ENCODE data around the gene DNPEP.

DNPEP gene

GRCh38 chr2:219387306-219388120, at the start of gene DNPEP:
DNPEP (minus strand) TSS chr2:219387912; CDS start chr2:219387794, 118 bp downstream.
- peak within 1 kb of the TSS; percentile 93 for H3K27ac ChIP-seq
- POLR2A ChIA-PET (ENCODE audit: low non-redundant PET): interaction anchor here (0.5 to 1.4 kb wide), 6 partner anchors 14 to 224 kb away, joined by 3 to 6 read pairs (median 4); no protein-coding TSS in a partner anchor
- CTCF ChIA-PET: interaction anchor here (0.6 to 1.7 kb wide), 4 partner anchors 20 to 887 kb away, joined by 3 to 8 read pairs (median 4); a partner anchor contains a TSS
- TF ChIP-seq CTCF (conservative IDR thresholded peaks at IDR 0.05; ENCODE audit: low read depth): no peak
- DNase-seq (ENCODE audit: low spot score): peak; percentile 93

DNA sequence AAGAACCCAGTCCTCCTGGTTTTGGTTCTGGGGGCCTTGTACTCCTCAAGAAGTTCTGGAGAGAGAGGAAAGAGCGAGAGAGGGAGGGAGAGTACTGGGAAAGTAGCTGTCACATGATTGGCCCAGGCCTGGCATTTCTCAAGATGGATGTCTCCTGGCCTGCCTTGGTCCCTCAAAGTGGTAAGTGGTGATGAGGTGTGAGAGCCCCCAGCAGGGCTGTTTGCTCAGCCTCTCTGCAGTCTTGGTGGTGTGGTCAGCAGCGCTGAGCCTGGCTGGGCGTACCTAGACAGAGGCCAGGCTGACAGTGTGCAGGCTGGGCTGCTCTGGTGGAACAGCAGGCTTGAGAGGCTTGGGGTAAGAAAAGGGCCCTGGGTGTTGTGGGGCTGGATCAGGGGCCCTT, 49.4 kb upstream of the DNPEP start:
- POLR2A ChIA-PET (ENCODE audit: low non-redundant PET): no interaction called here
- H3K27ac ChIP-seq: no peak overlapping the region
- no peak for DNase-seq (ENCODE audit: low spot score)
- no peak for TF ChIP-seq CTCF (conservative IDR thresholded peaks at IDR 0.05; ENCODE audit: low read depth)
- CTCF ChIA-PET: interaction anchor here (0.6 to 1.5 kb wide), 6 partner anchors 22 to 83 kb away, joined by 3 to 5 read pairs (median 3); a partner anchor contains a TSS

DNA sequence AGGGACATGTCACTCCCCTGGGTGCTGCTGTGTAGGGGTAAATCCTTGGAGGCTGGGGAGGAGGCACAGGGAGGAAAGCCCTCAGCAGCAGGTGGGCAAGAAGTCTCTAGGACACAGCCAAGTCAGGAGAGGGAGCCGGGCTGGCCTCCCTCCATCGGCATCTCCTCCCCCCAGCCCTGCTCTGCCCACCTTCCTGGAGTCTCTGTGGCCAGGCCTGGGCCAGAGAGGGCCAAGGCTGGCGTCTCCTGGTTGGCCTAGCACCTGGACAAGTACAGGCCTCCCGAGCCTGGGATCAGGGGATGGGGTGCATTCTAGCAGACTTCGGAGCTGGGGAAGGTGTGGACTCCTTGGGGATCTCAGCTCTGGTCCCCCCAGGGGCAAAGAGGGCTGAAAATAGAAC, 48.8 kb upstream of the DNPEP start:
- ChIA-PET CTCF (interaction anchor here (0.6 to 1.5 kb wide), 3 partner anchors 34 to 84 kb away, joined by 3 to 5 read pairs (median 3); no protein-coding TSS in a partner anchor), POLR2A (ENCODE audit: low non-redundant PET) (no interaction called here)
- no peak for DNase-seq (ENCODE audit: low spot score)
- no peak overlapping the region for H3K27ac ChIP-seq
- no peak for TF ChIP-seq CTCF (conservative IDR thresholded peaks at IDR 0.05; ENCODE audit: low read depth)

DNA sequence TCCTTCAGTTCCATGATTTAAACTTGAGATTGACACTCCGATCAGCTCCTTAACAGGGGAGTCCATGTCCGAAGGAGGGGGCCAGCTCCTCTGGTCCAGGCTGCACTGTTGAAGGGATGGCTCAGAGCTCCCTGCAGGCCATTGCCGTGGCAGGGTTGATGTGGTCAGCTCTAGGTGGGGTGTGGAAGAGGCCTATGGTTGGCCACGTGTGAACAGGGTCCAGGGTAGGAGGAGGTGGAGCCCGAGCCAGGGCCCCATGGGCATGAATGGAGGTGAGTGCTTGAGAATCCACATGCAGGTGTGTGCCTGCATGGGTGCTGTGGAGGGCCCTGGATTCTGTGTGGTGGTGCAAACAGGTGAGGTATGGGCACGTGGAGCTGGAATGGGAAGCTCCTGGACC, 48.0 kb upstream of the DNPEP start:
- H3K27ac ChIP-seq: no peak overlapping the region
- no peak for TF ChIP-seq CTCF (conservative IDR thresholded peaks at IDR 0.05; ENCODE audit: low read depth)
- ChIA-PET CTCF (interaction anchor here (1.3 kb wide), 1 partner anchor 85 kb away, joined by 3 read pairs; no protein-coding TSS in a partner anchor), POLR2A (ENCODE audit: low non-redundant PET) (no interaction called here)
- no peak for DNase-seq (ENCODE audit: low spot score)

- CTCF ChIA-PET: interaction anchor here (1.1 kb wide), 1 partner anchor 95 kb away, joined by 3 read pairs; no protein-coding TSS in a partner anchor
- no peak within 1 kb of the TSS for H3K27ac ChIP-seq
- no peak for TF ChIP-seq CTCF (conservative IDR thresholded peaks at IDR 0.05; ENCODE audit: low read depth)
- DNase-seq (ENCODE audit: low spot score): no peak
- POLR2A ChIA-PET (ENCODE audit: low non-redundant PET): interaction anchor here (0.6 kb wide), 1 partner anchor 73 kb away, joined by 3 read pairs; no protein-coding TSS in a partner anchor
Observed at GRCh38 chr2:219434718-219435525, 47.2 kb upstream of the DNPEP start, which contains the start of gene SPEG. SPEG (plus strand) TSS chr2:219434843; CDS start chr2:219434978, 135 bp downstream.

DNA sequence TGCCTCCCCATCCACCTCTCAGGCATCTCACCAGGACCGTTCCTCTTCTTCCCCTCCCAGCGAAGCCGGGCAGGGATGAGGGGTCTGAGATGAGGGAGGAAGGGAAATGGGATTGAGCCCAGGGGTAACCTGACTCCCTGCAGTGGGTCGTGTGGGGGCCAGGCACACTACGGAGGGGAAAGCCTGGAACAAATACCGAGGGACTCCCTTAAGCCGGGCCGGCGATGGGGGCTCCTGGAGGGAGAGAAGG, 46.7 kb upstream of the DNPEP start:
- no peak overlapping the region for H3K27ac ChIP-seq
- POLR2A ChIA-PET (ENCODE audit: low non-redundant PET): interaction anchor here (0.6 kb wide), 1 partner anchor 73 kb away, joined by 3 read pairs; no protein-coding TSS in a partner anchor

More for the DNA sequence above, 46.7 kb upstream of the DNPEP start:
- DNase-seq (ENCODE audit: low spot score): no peak
- CTCF ChIA-PET: interaction anchor here (1.1 kb wide), 1 partner anchor 96 kb away, joined by 3 read pairs; no protein-coding TSS in a partner anchor
- TF ChIP-seq CTCF (conservative IDR thresholded peaks at IDR 0.05; ENCODE audit: low read depth): no peak

Measured in RWPE1 (cell line).